Caco-2 (cell line): ENCODE data around the gene KRT27. TPM values are rescaled to one million over a fixed set of nuclear protein-coding genes. Genes with fewer than 3 reads are reported as not detected.

ENCODE experiments used
- BruUV-seq: library from RNA; stranded (reverse); fragments of 400-500 nt; replicated peaks from 2 replicates; lab custom pipeline; 2021; lab: Mats Ljungman, UMichigan
- CTCF ChIA-PET: fragments of 300-600 bp; sonication (Branson Sonifier 250); formaldehyde crosslinking; loops from one replicate; lab custom pipeline; 2022; ENCODE audit warnings: antibody characterized with exemption; lab: Charles Lee
- POLR2A ChIA-PET: fragments of 300-600 bp; sonication (Branson Sonifier 250); formaldehyde crosslinking; loops from one replicate; lab custom pipeline; 2022; ENCODE audit warnings: antibody characterized with exemption; lab: Charles Lee
- DNase-seq, 2 experiments: peaks; one replicate each; pipeline versions ENCODE4 v3.0.0 to v3.0.0-alpha.2; 2020 to 2022
- H3K27me3 ChIP-seq: replicated peaks from 2 replicates; pipeline ENCODE4 v1.6.0; 2011; ENCODE audit warnings: low read length; ENCODE audit not compliant: control insufficient read depth, insufficient read depth
- H3K36me3 ChIP-seq: 2 replicates; pipeline ENCODE4 v1.5.1; 2011; ENCODE audit warnings: low read length; ENCODE audit not compliant: control insufficient read depth, insufficient read depth
- H3K4me1 ChIP-seq: fragments of 250-450 bp; sonication (Bioruptor Pico); 2 replicates; pipeline ENCODE4 v1.5.1; 2020; ENCODE audit warnings: mild to moderate bottlenecking
- H3K4me3 ChIP-seq: 2 replicates; pipeline ENCODE4 v1.5.1; 2011; ENCODE audit warnings: low read depth, mild to moderate bottlenecking, control low read depth, low read length
- H3K9me3 ChIP-seq: fragments of 250-450 bp; sonication (Bioruptor Pico); 2 replicates; pipeline ENCODE4 v1.5.1; 2020; ENCODE audit warnings: mild to moderate bottlenecking, moderate library complexity
- H3K27ac Mint-ChIP-seq: one replicate; pipeline ENCODE4 v1.8.0; 2022; ENCODE audit warnings: mixed read lengths; ENCODE audit not compliant: unreplicated experiment
- H3K27me3 Mint-ChIP-seq: one replicate; pipeline ENCODE4 v1.8.0; 2022; ENCODE audit warnings: mixed read lengths; ENCODE audit not compliant: insufficient read depth, unreplicated experiment
- H3K36me3 Mint-ChIP-seq: one replicate; pipeline ENCODE4 v1.8.0; 2022; ENCODE audit warnings: mild to moderate bottlenecking, mixed read lengths; ENCODE audit not compliant: insufficient read depth, unreplicated experiment
- H3K4me1 Mint-ChIP-seq: one replicate; pipeline ENCODE4 v1.8.0; 2022; ENCODE audit warnings: low read depth, mixed read lengths; ENCODE audit not compliant: unreplicated experiment
- H3K4me3 Mint-ChIP-seq: one replicate; pipeline ENCODE4 v1.8.0; 2022; ENCODE audit warnings: mild to moderate bottlenecking, moderate library complexity, mixed read lengths; ENCODE audit not compliant: unreplicated experiment
- H3K9me3 Mint-ChIP-seq: one replicate; pipeline ENCODE4 v1.8.0; 2022; ENCODE audit warnings: mixed read lengths; ENCODE audit not compliant: unreplicated experiment
- intact Hi-C: fragments of 100-400 bp; cut with micrococcal nuclease; formaldehyde crosslinking; loops from one replicate; pipeline ENCODE4 v1.10.0; 2022; ENCODE audit not compliant: unreplicated experiment
- total RNA-seq: library from RNA; stranded (reverse); gene quantifications from 2 replicates; pipeline ENCODE4 v1.2.3, GENCODE V29; 2022
- TF ChIP-seq, protein P1 (sequence below), 2 experiments: fragments of 200-600 bp in 1 of 2; IDR thresholded peaks; 1 replicate in 1 of 2; 2 replicates in 1 of 2; pipeline versions ENCODE4 v1.5.1 to v1.8.0; 2011 to 2022; ENCODE audit warnings: antibody characterized with exemption in 1 of 2, control low read depth in 1 of 2, inconsistent platforms in 1 of 2, low read depth in 1 of 2, low read length in 1 of 2, mild to moderate bottlenecking in 1 of 2, moderate library complexity in 1 of 2; ENCODE audit not compliant: insufficient read depth in 1 of 2, severe bottlenecking in 1 of 2, unreplicated experiment in 1 of 2

Gene KRT27
- total RNA-seq, 1 experiment from 2014 or later: not detected

DNA sequence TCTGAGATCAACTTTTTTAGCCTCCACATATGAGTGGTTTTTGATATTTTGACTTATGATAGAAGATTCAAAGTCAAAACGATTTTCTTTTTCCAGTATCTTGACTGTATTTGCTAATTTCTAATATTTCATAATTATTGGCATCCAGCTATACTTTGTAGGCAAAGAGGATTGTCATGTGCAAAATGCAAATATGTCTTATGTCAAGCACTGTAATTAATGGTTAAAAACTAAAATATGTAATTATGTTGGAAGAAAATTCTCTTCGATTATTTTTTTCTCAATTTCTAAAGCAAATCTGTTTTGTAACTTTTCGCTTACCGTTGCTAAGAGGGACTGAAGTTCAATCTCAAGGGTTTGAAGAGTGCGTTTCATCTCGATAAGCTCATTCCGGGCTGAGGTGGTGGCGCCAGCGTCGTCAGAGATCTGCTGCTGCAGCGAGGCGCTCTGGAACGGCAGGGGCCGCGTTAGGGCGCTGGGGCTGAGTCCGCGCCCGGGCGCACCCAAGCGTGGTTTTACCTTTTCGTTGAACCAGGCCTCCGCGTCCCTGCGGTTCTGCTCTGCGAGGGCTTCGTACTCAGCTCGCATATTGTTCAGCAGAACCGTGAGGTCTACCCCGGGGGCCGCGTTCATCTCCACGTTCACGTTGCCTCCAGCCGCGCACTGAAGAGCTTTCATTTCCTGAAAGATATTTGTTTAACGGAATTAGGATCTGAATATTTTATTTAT lies 3.0 kb downstream of the KRT27 start:
- Mint-ChIP-seq H3K27ac (no peak overlapping the region), H3K9me3 (no peaks in the 10 kb centered on the region), H3K4me1 (no peaks in the 10 kb centered on the region), H3K4me3 (peak overlapping the region; percentile 8), H3K36me3 (no peaks in the 10 kb centered on the region), H3K27me3 (peaks cover 24% of the 10 kb centered on the region)
- BruUV-seq: no TSS peak
- DNase-seq: peak in 1 of 2 experiments; percentile 16
- H3K36me3 ChIP-seq: no peaks in the 10 kb centered on the region
- no peaks in the 10 kb centered on the region for H3K9me3 ChIP-seq
- TF ChIP-seq, protein P1, sequence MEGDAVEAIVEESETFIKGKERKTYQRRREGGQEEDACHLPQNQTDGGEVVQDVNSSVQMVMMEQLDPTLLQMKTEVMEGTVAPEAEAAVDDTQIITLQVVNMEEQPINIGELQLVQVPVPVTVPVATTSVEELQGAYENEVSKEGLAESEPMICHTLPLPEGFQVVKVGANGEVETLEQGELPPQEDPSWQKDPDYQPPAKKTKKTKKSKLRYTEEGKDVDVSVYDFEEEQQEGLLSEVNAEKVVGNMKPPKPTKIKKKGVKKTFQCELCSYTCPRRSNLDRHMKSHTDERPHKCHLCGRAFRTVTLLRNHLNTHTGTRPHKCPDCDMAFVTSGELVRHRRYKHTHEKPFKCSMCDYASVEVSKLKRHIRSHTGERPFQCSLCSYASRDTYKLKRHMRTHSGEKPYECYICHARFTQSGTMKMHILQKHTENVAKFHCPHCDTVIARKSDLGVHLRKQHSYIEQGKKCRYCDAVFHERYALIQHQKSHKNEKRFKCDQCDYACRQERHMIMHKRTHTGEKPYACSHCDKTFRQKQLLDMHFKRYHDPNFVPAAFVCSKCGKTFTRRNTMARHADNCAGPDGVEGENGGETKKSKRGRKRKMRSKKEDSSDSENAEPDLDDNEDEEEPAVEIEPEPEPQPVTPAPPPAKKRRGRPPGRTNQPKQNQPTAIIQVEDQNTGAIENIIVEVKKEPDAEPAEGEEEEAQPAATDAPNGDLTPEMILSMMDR (IDR thresholded peaks at IDR 0.05; ENCODE audit: insufficient read depth in 1 of 2, low read depth in 1 of 2, low read length in 1 of 2, severe bottlenecking in 1 of 2, unreplicated experiment in 1 of 2): no peak
- CTCF ChIA-PET: interaction anchor here (1.4 kb wide), 1 partner anchor 164 kb away, joined by 5 read pairs; no protein-coding TSS in a partner anchor
- POLR2A ChIA-PET: interaction anchor here (0.6 kb wide), 1 partner anchor 133 kb away, joined by 3 read pairs; no protein-coding TSS in a partner anchor
- H3K4me3 ChIP-seq: 0 out of 2 replicates have a peak overlapping the region, but pooled peaks have one; percentile 18
- no peaks in the 10 kb centered on the region for H3K4me1 ChIP-seq
- intact Hi-C loops: no loop called here
- no peaks in the 10 kb centered on the region; the same call in 1 of the 2 replicates for H3K27me3 ChIP-seq

DNA sequence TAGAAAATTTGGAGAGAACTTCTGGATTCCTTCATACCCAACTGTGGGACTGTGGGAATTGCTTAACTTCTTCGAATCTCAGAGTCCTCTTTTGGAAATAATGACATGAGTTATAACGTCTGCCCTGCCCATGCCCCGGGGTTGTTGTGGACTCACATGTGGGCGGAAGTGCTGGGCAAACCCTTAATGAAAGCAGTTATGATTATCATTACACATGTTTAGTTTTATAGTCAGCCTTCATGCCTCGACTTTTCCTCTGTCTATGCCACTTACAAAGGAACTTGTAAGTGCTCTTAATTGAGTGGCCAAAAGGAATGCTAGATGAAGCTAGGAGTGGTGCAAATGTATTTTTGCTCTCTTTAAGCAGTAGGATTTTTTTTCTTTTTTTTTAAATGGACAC lies 3.9 kb downstream of the KRT27 start:
- BruUV-seq: no TSS peak
- POLR2A ChIA-PET: no interaction called here

DNA sequence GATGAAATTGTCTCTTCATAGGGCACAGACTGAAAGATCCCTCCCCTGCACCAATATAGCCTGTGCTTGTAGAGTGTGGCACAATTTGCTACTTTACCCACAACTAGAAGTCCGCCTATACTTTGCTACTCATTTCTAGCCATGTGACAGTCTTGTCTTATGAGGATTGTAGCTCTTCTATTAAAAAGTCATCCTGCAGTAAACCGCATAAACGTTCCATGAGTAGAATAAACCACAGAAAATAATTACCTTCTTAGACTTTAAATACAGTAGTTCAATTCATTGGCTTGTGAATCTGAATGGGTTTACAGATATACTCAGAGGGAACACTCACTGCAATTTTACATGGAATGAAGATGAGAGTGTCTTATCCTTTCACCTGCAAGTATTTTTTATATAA lies 4.4 kb downstream of the KRT27 start:
- intact Hi-C loops: no loop called here
- no peaks in the 10 kb centered on the region for H3K36me3 Mint-ChIP-seq
- no peak overlapping the region for H3K4me3 ChIP-seq
- no peaks in the 10 kb centered on the region for H3K9me3 Mint-ChIP-seq
- H3K4me1 Mint-ChIP-seq: no peaks in the 10 kb centered on the region
- DNase-seq: no peak
- H3K9me3 ChIP-seq: no peaks in the 10 kb centered on the region
- ChIA-PET POLR2A (no interaction called here), CTCF (interaction anchor here (0.6 kb wide), 1 partner anchor 638 kb away, joined by 3 read pairs; no protein-coding TSS in a partner anchor)
- H3K36me3 ChIP-seq: no peaks in the 10 kb centered on the region
- no TSS peak for BruUV-seq
- H3K4me3 Mint-ChIP-seq: no peak overlapping the region
- no peaks in the 10 kb centered on the region for H3K4me1 ChIP-seq
- peaks cover 28% of the 10 kb centered on the region for H3K27me3 Mint-ChIP-seq
- TF ChIP-seq, protein P1 (IDR thresholded peaks at IDR 0.05; ENCODE audit: insufficient read depth in 1 of 2, low read depth in 1 of 2, low read length in 1 of 2, severe bottlenecking in 1 of 2, unreplicated experiment in 1 of 2): no peak
- H3K27me3 ChIP-seq: no peaks in the 10 kb centered on the region; the same call in 1 of the 2 replicates
- no peak overlapping the region for H3K27ac Mint-ChIP-seq

More for the DNA sequence above, 3.9 kb downstream of the KRT27 start:
- H3K36me3 Mint-ChIP-seq: no peaks in the 10 kb centered on the region
- intact Hi-C loops: no loop called here
- H3K4me1 Mint-ChIP-seq: no peaks in the 10 kb centered on the region
- H3K4me3 Mint-ChIP-seq: no peak overlapping the region
- no peaks in the 10 kb centered on the region; the same call in 1 of the 2 replicates for H3K27me3 ChIP-seq
- no peak overlapping the region for H3K27ac Mint-ChIP-seq
- CTCF ChIA-PET: no interaction called here
- no peaks in the 10 kb centered on the region for H3K9me3 ChIP-seq
- H3K27me3 Mint-ChIP-seq: peaks cover 28% of the 10 kb centered on the region
- H3K9me3 Mint-ChIP-seq: no peaks in the 10 kb centered on the region
- no peaks in the 10 kb centered on the region for H3K36me3 ChIP-seq
- no peaks in the 10 kb centered on the region for H3K4me1 ChIP-seq
- TF ChIP-seq, protein P1 (IDR thresholded peaks at IDR 0.05; ENCODE audit: insufficient read depth in 1 of 2, low read depth in 1 of 2, low read length in 1 of 2, severe bottlenecking in 1 of 2, unreplicated experiment in 1 of 2): no peak
- H3K4me3 ChIP-seq: no peak overlapping the region
- no peak for DNase-seq
